Measurements from ENCODE around the gene ORM2.

ORM2 gene

GRCh38 chr9:114348906-114349482 lies 19.3 kb downstream of the ORM2 start:
- TF ChIP-seq REST (IDR thresholded peaks at IDR 0.05; ENCODE audit: insufficient read depth in 1 of 2, low read depth in 2 of 2, low read length in 2 of 2) (no peak), SIN3A (IDR thresholded peaks at IDR 0.05; ENCODE audit: borderline replicate concordance, insufficient read depth, low read length) (no peak), TAF1 (IDR thresholded peaks at IDR 0.05; ENCODE audit: borderline replicate concordance, insufficient read depth, low read length) (no peak), FOXP2 (optimal IDR thresholded peaks at IDR 0.05; ENCODE audit: borderline replicate concordance, extremely low read depth, extremely low read length, insufficient read depth) (no peak), POLR2AphosphoS5 (IDR thresholded peaks at IDR 0.05; ENCODE audit: low read depth, low read length) (no peak)

DNA sequence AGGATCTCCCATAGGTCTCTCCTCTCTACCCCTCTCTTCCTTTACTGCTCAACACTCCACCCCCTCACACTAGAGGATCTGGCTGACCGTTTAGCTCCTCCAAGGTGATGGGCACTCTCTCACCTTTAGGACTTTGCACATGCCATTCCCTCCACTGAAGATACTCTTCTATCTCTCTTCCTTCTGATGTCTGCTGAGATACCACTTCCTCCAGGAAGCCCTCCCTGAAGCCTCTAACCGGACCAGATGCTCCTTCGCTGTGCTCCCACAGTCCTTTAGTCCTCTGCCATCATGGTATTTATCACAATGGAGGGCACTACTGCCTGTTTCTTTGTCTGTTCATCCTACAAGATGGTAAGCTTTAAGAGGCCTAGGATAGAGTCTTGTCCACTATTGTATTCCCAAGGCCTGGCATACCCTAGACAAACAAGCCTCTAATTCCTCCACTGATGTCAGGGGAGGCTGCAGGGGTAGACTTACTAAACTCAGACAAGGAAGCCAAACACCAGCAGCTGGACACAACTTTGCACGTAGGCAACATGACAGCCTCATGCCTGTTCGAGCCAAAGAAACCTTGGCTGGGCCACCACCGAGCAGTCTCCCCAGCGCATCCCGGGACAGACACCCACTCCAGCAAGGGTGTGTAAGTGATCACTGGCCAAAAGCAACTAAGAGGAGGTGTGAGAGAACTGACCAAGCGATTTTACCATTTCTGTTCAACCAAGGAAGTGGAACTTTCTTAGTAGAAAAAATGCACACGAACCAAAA lies 20.2 kb downstream of the ORM2 start:
- TF ChIP-seq REST (IDR thresholded peaks at IDR 0.05; ENCODE audit: insufficient read depth in 1 of 2, low read depth in 2 of 2, low read length in 2 of 2): no peak
- no peak for TF ChIP-seq SIN3A (IDR thresholded peaks at IDR 0.05; ENCODE audit: borderline replicate concordance, insufficient read depth, low read length)

DNA sequence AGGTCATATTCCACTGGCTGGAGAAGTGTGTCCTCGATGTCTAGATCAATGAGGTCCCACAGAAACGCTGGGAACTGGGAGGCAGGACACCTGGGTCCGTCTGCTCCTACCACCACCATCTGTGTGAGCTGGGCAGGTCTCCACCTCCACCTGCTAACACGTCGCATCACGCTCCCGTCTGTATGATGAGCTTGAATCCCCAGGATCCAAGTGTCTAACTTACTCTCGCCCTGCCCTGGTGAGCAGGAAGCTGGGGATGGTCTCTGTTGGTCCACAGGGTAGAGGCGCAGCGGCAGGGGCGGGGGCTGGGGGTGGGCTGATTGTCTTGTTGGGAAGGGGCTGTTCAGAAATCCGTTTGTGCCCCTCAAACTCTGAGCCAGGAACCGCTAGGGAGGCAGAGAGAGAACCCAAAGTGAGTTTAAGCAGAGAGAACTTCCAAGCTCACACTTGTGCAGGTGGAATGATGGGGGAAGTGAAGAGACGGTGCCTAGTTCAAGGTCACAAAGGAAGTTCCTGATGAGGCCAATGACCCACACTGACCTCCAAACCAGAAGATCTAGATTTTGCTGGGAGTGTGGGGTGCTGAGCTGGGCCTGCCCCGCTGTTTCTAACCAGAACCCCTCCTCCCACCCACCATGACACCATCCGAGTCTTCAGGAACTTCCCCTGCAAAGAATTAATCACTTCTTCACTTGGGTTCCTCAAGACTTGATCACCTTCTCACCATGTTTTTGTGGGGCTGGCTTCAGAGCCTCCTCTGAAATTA lies 21.1 kb downstream of the ORM2 start:
- TF ChIP-seq POLR2AphosphoS5 (IDR thresholded peaks at IDR 0.05; ENCODE audit: low read depth, low read length) (no peak), REST (IDR thresholded peaks at IDR 0.05; ENCODE audit: insufficient read depth in 1 of 2, low read depth in 2 of 2, low read length in 2 of 2) (no peak)

DNA sequence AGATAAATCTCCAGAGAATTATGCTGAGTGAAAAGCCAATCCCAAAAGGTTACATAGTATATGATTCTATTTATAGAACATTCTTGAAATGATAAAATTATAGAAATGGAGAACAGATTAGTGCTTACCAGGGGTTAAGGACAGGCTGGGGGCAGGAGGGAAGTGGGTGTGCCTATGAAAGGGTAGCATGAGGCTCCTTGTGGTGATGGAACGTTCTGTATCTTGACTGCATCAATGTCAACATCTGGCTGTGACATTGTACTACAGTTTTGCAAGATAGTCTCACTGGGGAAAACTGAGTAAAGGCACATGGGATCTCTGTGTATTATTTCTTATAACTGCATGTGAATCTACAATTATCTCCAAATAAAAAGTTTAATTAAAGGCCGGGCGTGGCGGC lies 22.3 kb downstream of the ORM2 start:
- TF ChIP-seq FOXP2 (optimal IDR thresholded peaks at IDR 0.05; ENCODE audit: borderline replicate concordance, extremely low read depth, extremely low read length, insufficient read depth): no peak
- TF ChIP-seq POLR2AphosphoS5 (IDR thresholded peaks at IDR 0.05; ENCODE audit: low read depth, low read length): no peak
- no peak for TF ChIP-seq SIN3A (IDR thresholded peaks at IDR 0.05; ENCODE audit: borderline replicate concordance, insufficient read depth, low read length)
- TF ChIP-seq REST (IDR thresholded peaks at IDR 0.05; ENCODE audit: insufficient read depth in 1 of 2, low read depth in 2 of 2, low read length in 2 of 2): no peak
- TF ChIP-seq TAF1 (IDR thresholded peaks at IDR 0.05; ENCODE audit: borderline replicate concordance, insufficient read depth, low read length): no peak

Data from PFSK-1 (cell line).